Bronchial epithelial cell (primary cell): Measurements from ENCODE around the gene ANXA3. TPM values are rescaled to one million over a fixed set of nuclear protein-coding genes. Genes with fewer than 3 reads are reported as not detected.

Experiments used
- DNase-seq: peaks from one replicate; pipeline ENCODE4 v3.0.0-alpha.2; 2010; ENCODE audit warnings: low read depth
- FAIRE-seq: peaks from 2 replicates; lab custom pipeline; 2011; peaks lifted over from hg19 to GRCh38; lab: Jason Lieb, UNC
- H3K27me3 ChIP-seq: 2 replicates; pipeline ENCODE4 v1.5.1; 2011; ENCODE audit warnings: low read length; ENCODE audit not compliant: control insufficient read depth, insufficient read depth
- H3K36me3 ChIP-seq: 2 replicates; pipeline ENCODE4 v1.5.1; 2011; ENCODE audit warnings: low read length; ENCODE audit not compliant: control insufficient read depth, insufficient read depth
- H3K4me3 ChIP-seq: 2 replicates; pipeline ENCODE4 v1.5.1; 2011; ENCODE audit warnings: mild to moderate bottlenecking, low read depth, low read length, control low read depth
- total RNA-seq: library from RNA; depleted of rRNA; stranded (reverse); fragments of >200 nt; gene quantifications from 2 replicates; pipeline ENCODE4 v1.2.1, GENCODE V29; 2014
- TF ChIP-seq, protein P1 (sequence below): IDR thresholded peaks from 2 replicates; pipeline ENCODE4 v1.5.1; 2011; ENCODE audit warnings: mild to moderate bottlenecking, moderate library complexity, low read length, control low read depth, inconsistent platforms; ENCODE audit not compliant: insufficient read depth, severe bottlenecking

Gene ANXA3
- total RNA-seq, 1 donor from 2014 or later = 705 TPM

DNA sequence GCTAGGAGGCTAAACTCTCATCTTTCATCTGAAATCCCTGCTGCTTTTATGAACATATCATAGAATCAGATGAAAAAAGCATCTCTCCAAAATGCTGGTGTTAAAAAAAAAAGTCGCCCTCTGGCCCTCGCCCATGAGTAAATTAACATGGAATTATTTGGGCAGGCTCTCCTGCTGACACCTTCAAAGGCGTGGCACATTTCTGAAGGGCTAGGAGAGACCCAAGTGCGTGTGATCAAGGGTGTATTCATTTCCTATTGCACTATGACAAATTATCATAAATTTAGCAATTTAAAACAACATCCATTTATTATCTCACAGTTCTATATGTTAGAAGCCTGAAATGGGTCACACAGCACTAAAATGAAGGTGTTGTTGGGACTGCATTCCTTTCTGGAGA lies 5.1 kb downstream of the ANXA3 start:
- Histone ChIP-seq H3K4me3 (no peak overlapping the region), H3K36me3 (peaks cover 1% of the 10 kb centered on the region), H3K27me3 (no peaks in the 10 kb centered on the region)
- DNase-seq (peak; percentile 81), FAIRE-seq (no peak)
- TF ChIP-seq, protein P1, sequence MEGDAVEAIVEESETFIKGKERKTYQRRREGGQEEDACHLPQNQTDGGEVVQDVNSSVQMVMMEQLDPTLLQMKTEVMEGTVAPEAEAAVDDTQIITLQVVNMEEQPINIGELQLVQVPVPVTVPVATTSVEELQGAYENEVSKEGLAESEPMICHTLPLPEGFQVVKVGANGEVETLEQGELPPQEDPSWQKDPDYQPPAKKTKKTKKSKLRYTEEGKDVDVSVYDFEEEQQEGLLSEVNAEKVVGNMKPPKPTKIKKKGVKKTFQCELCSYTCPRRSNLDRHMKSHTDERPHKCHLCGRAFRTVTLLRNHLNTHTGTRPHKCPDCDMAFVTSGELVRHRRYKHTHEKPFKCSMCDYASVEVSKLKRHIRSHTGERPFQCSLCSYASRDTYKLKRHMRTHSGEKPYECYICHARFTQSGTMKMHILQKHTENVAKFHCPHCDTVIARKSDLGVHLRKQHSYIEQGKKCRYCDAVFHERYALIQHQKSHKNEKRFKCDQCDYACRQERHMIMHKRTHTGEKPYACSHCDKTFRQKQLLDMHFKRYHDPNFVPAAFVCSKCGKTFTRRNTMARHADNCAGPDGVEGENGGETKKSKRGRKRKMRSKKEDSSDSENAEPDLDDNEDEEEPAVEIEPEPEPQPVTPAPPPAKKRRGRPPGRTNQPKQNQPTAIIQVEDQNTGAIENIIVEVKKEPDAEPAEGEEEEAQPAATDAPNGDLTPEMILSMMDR = no peak

DNA sequence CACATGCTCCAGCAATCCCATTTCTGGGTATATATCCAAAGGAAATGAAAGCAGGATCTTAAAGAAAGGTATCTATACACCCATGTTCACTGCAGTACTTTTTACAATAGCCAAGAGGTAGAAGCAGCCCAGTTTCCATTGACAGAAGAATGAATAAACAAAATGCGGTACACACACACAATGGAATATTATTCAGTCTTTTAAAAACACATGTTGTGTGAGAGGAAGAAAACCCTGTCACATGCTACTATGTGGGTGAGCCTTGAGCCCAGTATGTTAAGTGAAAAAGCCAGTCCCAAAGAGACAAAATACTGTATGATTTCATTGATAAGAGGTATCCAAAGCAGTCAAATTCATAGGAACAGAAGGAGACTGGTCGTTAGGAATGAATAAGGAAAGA lies 6.3 kb downstream of the ANXA3 start:
- Histone ChIP-seq H3K4me3 (no peak overlapping the region), H3K27me3 (no peaks in the 10 kb centered on the region), H3K36me3 (peaks cover 1% of the 10 kb centered on the region)
- TF ChIP-seq, protein P1 = no peak
- DNase-seq (no peak), FAIRE-seq (no peak)

DNA sequence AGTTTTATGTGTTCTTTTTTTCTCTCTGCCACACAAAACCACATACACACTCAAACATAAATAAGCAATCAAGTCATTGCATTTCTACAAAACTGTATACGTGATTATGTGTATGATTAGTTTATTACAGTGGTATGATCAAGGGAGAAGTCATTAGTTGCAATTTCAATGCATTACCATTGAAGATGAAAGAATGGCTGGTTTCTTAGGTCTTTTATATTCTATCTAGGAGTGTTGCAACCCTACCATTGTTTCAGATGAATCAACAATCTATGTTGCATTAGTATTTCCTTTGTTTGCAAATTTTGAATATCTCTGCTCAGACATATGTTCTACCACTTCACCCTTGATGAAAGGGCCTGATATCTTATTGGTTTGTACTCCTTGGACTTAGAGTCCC lies 6.8 kb downstream of the ANXA3 start:
- TF ChIP-seq, protein P1 = no peak
- no peaks in the 10 kb centered on the region for H3K27me3 ChIP-seq
- H3K4me3 ChIP-seq = no peak overlapping the region
- DNase-seq (peak; percentile 86), FAIRE-seq (no peak)
- H3K36me3 ChIP-seq = peaks cover 1% of the 10 kb centered on the region

DNA sequence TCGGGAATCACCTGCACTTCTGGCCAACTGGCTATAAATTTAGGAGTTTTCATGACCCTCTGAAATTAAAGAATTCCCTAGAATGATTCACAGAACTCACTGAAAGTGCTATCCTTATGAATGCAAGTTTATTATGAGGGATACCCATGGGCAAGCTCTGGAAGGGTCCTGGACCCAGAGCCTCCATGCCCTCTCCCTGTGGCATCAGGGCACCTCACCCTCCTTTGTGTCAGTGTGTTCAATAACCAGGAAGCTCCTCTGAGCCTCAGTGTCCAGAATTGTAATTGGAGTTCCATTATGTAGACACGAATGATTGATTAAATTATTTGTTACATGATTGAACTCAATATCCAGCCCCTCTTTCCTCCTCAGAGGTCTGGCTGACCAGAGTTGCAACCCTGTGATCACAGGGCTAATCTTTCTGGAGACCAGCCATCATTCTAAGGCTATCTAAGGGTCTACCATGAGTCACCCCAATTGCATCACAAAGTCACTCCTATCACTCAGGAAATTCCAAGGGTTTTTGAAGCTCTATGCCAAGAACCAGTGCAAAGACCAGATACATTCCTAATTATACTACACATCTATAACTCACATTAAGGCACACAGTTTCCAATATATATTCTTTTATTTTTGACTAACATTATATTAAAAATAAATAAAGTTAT lies 8.9 kb downstream of the ANXA3 start:
- Histone ChIP-seq H3K4me3 (no peak overlapping the region), H3K36me3 (peaks cover 1% of the 10 kb centered on the region), H3K27me3 (no peaks in the 10 kb centered on the region)
- FAIRE-seq (no peak), DNase-seq (peak; percentile 91)
- TF ChIP-seq, protein P1 = no peak

DNA sequence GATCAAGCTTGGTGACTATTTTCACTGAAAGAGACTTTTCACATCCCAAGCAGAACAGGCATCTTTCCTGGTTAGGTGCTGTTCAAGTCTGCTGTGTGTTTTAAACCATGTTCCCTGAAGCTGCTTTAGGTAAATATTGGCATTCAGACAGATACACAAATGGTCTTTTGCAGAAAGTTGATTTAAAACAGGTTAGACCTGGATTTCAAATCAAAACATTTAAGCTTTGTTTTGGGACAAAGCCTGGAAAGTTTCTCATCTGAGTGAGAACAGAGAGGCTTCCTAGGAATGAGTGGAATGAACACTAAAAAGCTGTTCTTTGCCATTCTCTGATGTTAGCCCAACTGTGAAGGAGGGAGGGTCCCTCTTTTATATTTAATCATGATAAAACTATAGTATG lies 10.1 kb downstream of the ANXA3 start:
- Histone ChIP-seq H3K4me3 (no peak overlapping the region), H3K36me3 (peaks cover 1% of the 10 kb centered on the region), H3K27me3 (no peaks in the 10 kb centered on the region)
- DNase-seq (no peak), FAIRE-seq (no peak)
- TF ChIP-seq, protein P1 = no peak

DNA sequence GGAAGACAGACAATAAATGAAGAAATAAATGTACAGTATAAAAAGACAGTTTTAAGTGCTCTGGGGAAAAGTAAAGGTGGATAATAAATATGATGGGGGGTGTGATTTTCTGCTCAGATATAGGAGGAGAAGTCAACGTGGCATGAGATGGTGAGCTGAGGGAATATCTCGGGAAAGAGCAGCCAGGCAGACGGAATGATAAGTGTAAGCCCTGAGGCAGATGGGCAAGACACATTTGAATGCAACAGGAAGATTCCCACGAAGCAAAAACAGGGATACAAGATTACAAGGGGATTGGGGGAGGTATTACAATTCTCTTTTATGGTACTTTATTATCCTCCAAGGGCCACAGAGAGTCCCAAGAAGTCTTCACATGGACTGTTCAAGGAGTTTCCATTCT lies 11.1 kb downstream of the ANXA3 start:
- no peak for DNase-seq
- no peak for FAIRE-seq
- H3K4me3 ChIP-seq = no peak overlapping the region
- H3K27me3 ChIP-seq = no peaks in the 10 kb centered on the region
- H3K36me3 ChIP-seq = peaks cover 1% of the 10 kb centered on the region
- TF ChIP-seq, protein P1 = no peak
